Activated B cell treated with CpG ODN at 0.5 μM for 24 hours (primary cell): ENCODE data around the gene DGKQ. TPM values are rescaled to one million over a fixed set of nuclear protein-coding genes. Genes with fewer than 3 reads are reported as not detected.

Source experiments
- ATAC-seq: fragments of 200-7000 bp; cut with Tn5 transposase; one replicate; pipeline ENCODE4 v1.10.0; 2021; ENCODE audit warnings: low read depth, mild to moderate bottlenecking, moderate library complexity
- CTCF ChIA-PET: fragments of 350-600 bp; sonication (Branson Sonifier 250); formaldehyde crosslinking; loops from one replicate; lab custom pipeline; 2021; ENCODE audit warnings: antibody characterized with exemption; lab: Charles Lee
- POLR2A ChIA-PET: fragments of 350-600 bp; sonication (Branson Sonifier 250); formaldehyde crosslinking; loops from one replicate; lab custom pipeline; 2021; ENCODE audit warnings: antibody characterized with exemption; lab: Charles Lee
- DNase-seq: peaks from one replicate; pipeline ENCODE4 v3.0.0; 2022
- H3K27ac Mint-ChIP-seq: one replicate; pipeline ENCODE4 v1.8.0; 2020; ENCODE audit warnings: mixed read lengths
- H3K27me3 Mint-ChIP-seq: one replicate; pipeline ENCODE4 v1.8.0; 2021; ENCODE audit warnings: mixed read lengths
- H3K36me3 Mint-ChIP-seq: one replicate; pipeline ENCODE4 v1.8.0; 2021; ENCODE audit warnings: low read depth, mixed read lengths
- H3K4me1 Mint-ChIP-seq: one replicate; pipeline ENCODE4 v1.8.0; 2021; ENCODE audit warnings: mixed read lengths
- H3K4me3 Mint-ChIP-seq: one replicate; pipeline ENCODE4 v1.8.0; 2020; ENCODE audit warnings: mild to moderate bottlenecking, mixed read lengths
- H3K9me3 Mint-ChIP-seq: one replicate; pipeline ENCODE4 v1.8.0; 2020; ENCODE audit warnings: mixed read lengths
- CTCF ChIP-seq: fragments of 200-600 bp; IDR thresholded peaks from one replicate; pipeline ENCODE4 v1.8.0; 2022; ENCODE audit warnings: antibody characterized with exemption, mild to moderate bottlenecking
- intact Hi-C: fragments of 100-400 bp; cut with micrococcal nuclease; formaldehyde crosslinking; loops from one replicate; pipeline ENCODE4 v1.15.1; 2024
- total RNA-seq: library from RNA; stranded (reverse); gene quantifications from 2 replicates; pipeline ENCODE4 v1.2.3, GENCODE V29; 2022

DGKQ gene
- total RNA-seq, 1 donor from 2014 or later = 16.4 TPM

- ChIA-PET CTCF (no interaction called here), POLR2A (interaction anchor here (0.7 kb wide), 1 partner anchor 269 kb away, joined by 6 read pairs; no protein-coding TSS in a partner anchor)
- Mint-ChIP-seq H3K4me1 (peaks cover 17% of the 10 kb centered on the region), H3K9me3 (no peaks in the 10 kb centered on the region), H3K4me3 (no peak overlapping the region), H3K27me3 (no peaks in the 10 kb centered on the region), H3K27ac (no peak overlapping the region), H3K36me3 (no peaks in the 10 kb centered on the region)
- ATAC-seq (no peak), DNase-seq (no peak)
- no peak for TF ChIP-seq CTCF
- intact Hi-C loops = no loop called here
Measured at GRCh38 chr4:1019729-1020470, 46.5 kb upstream of the DGKQ start.

- no peak for TF ChIP-seq CTCF
- Mint-ChIP-seq H3K36me3 (no peaks in the 10 kb centered on the region), H3K4me3 (no peak overlapping the region), H3K27me3 (no peaks in the 10 kb centered on the region), H3K27ac (no peak overlapping the region), H3K9me3 (no peaks in the 10 kb centered on the region), H3K4me1 (peaks cover 17% of the 10 kb centered on the region)
- CTCF ChIA-PET = no interaction called here
- ATAC-seq (no peak), DNase-seq (no peak)
- POLR2A ChIA-PET = no interaction called here
- intact Hi-C loops = no loop called here
Measured at GRCh38 chr4:1019320-1019719, 46.0 kb upstream of the DGKQ start.

GRCh38 chr4:1018147-1019020 lies 45.0 kb upstream of the DGKQ start:
- Mint-ChIP-seq H3K36me3 (no peaks in the 10 kb centered on the region), H3K4me1 (peaks cover 17% of the 10 kb centered on the region), H3K9me3 (no peaks in the 10 kb centered on the region), H3K4me3 (no peak overlapping the region), H3K27me3 (no peaks in the 10 kb centered on the region), H3K27ac (no peak overlapping the region)
- intact Hi-C loops = no loop called here
- ATAC-seq (no peak), DNase-seq (no peak)
- TF ChIP-seq CTCF = no peak
- POLR2A ChIA-PET = no interaction called here
- CTCF ChIA-PET = no interaction called here

GRCh38 chr4:1017706-1018105 lies 44.3 kb upstream of the DGKQ start:
- DNase-seq (no peak), ATAC-seq (no peak)
- no peak for TF ChIP-seq CTCF
- Mint-ChIP-seq H3K27me3 (no peaks in the 10 kb centered on the region), H3K36me3 (no peaks in the 10 kb centered on the region), H3K4me3 (no peak overlapping the region), H3K4me1 (peaks cover 17% of the 10 kb centered on the region), H3K9me3 (no peaks in the 10 kb centered on the region), H3K27ac (no peak overlapping the region)
- ChIA-PET POLR2A (no interaction called here), CTCF (no interaction called here)
- intact Hi-C loops = no loop called here

GRCh38 chr4:1017211-1017610 lies 43.8 kb upstream of the DGKQ start:
- DNase-seq (no peak), ATAC-seq (no peak)
- peaks cover 17% of the 10 kb centered on the region for H3K4me1 Mint-ChIP-seq
- ChIA-PET CTCF (no interaction called here), POLR2A (no interaction called here)
- H3K4me3 Mint-ChIP-seq = no peak overlapping the region
- no peaks in the 10 kb centered on the region for H3K36me3 Mint-ChIP-seq
- H3K9me3 Mint-ChIP-seq = no peaks in the 10 kb centered on the region
- intact Hi-C loops = no loop called here
- TF ChIP-seq CTCF = no peak
- no peaks in the 10 kb centered on the region for H3K27me3 Mint-ChIP-seq
- H3K27ac Mint-ChIP-seq = no peak overlapping the region
